ENCODE measurements around the gene SNRNP48.

DNA sequence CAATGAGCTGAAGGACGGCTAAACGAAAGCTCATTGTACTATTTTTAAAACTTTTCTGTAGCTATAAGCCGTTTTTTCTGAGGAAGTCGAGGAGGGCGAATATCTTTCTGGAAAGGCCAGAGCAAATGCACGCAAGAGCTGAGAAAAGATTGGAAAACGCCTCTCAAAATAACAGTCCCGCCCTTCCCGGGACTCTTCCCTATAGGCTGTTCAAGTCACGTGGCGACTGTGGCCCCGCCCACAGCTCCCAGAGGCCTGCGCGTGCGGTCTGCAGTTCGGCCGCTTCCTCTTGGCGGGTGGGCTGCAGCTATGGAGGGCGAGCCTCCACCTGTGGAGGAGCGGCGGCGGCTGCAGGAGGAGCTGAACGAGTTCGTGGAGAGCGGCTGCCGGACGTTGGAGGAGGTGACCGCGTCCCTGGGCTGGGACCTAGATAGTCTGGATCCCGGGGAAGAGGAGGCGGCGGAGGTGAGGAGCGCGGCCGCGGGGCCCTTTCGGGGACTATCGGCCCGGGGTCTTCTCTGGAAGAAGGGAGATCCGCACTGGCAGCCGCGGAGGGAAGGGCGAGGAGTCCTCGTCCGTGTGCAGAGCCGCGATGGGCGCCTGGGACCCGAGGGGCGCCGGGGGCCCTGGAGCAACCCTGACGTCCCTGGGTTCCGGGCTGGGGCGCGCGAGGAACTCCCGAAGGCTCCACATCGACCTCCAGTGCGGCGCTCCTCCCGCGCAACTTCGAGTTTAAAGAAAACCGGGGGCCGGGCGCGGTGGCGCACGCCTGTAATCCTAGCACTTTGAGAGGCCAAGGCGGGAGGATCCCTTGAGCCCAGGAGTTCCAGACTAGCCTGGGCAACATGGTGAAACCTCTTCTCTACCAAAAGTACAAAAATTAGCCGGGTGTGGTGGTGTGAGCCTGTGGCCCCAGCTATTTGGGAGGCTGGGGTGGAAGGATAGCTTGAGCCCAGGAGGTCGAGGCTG is at the start of gene SNRNP48:
- TF ChIP-seq POLR2AphosphoS5 (IDR thresholded peaks at IDR 0.05) (peak in 2 of 3 donors; percentile 67 to 88), POLR2A (IDR thresholded peaks at IDR 0.05) (peak; percentile 41 to 44)
- TF ChIP-seq, protein P1, sequence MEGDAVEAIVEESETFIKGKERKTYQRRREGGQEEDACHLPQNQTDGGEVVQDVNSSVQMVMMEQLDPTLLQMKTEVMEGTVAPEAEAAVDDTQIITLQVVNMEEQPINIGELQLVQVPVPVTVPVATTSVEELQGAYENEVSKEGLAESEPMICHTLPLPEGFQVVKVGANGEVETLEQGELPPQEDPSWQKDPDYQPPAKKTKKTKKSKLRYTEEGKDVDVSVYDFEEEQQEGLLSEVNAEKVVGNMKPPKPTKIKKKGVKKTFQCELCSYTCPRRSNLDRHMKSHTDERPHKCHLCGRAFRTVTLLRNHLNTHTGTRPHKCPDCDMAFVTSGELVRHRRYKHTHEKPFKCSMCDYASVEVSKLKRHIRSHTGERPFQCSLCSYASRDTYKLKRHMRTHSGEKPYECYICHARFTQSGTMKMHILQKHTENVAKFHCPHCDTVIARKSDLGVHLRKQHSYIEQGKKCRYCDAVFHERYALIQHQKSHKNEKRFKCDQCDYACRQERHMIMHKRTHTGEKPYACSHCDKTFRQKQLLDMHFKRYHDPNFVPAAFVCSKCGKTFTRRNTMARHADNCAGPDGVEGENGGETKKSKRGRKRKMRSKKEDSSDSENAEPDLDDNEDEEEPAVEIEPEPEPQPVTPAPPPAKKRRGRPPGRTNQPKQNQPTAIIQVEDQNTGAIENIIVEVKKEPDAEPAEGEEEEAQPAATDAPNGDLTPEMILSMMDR (IDR thresholded peaks at IDR 0.05), result no peak
